IMR-90 (cell line): ENCODE results near the gene HPGDS. TPM values are rescaled to one million over a fixed set of nuclear protein-coding genes. Genes with fewer than 3 reads are reported as not detected.
A peak's percentile ranks its signal among the peaks of the same experiment; 100 is the strongest.

ENCODE experiments used
- ATAC-seq: fragments of 200-7000 bp; cut with Tn5 transposase; 2 replicates; pipeline ENCODE4 v1.9.1; 2020; ENCODE audit warnings: low read depth, mild to moderate bottlenecking, moderate library complexity
- BruUV-seq: library from RNA; stranded (reverse); fragments of 400-500 nt; replicated peaks from 2 replicates; lab custom pipeline; 2021; lab: Mats Ljungman, UMichigan
- CTCF ChIA-PET: fragments of 300-600 bp; formaldehyde crosslinking; extraction: SDS; loops from one replicate; lab custom pipeline; 2021; ENCODE audit warnings: antibody characterized with exemption; lab: Yijun Ruan, JAX
- POLR2A ChIA-PET: fragments of 300-600 bp; sonication (Branson Sonifier 250); formaldehyde crosslinking; loops from one replicate; lab custom pipeline; 2022; ENCODE audit warnings: antibody characterized with exemption; ENCODE audit not compliant: unreplicated experiment; lab: Charles Lee
- DNase-seq: peaks from one replicate; pipeline ENCODE4 v3.0.0; 2013
- H2AFZ ChIP-seq: replicated peaks from 2 replicates; pipeline ENCODE3; 2013; ENCODE audit warnings: low read length, mild to moderate bottlenecking; ENCODE audit not compliant: poor library complexity
- H2AK5ac ChIP-seq: 2 replicates; pipeline ENCODE4 v1.6.1; 2013; ENCODE audit warnings: low read depth, low read length, inconsistent platforms
- H2AK9ac ChIP-seq: replicated peaks from 2 replicates; pipeline ENCODE3; 2013; ENCODE audit warnings: mild to moderate bottlenecking, low read depth, low read length, moderate library complexity; ENCODE audit not compliant: poor library complexity
- H2BK120ac ChIP-seq: 2 replicates; pipeline ENCODE4 v1.6.1; 2013; ENCODE audit warnings: low read depth, low read length, inconsistent platforms
- H2BK15ac ChIP-seq: 3 replicates; pipeline ENCODE4 v1.6.1; 2013; ENCODE audit warnings: low read depth, low read length, inconsistent platforms
- H2BK20ac ChIP-seq: 2 replicates; pipeline ENCODE4 v1.6.1; 2013; ENCODE audit warnings: low read depth, mild to moderate bottlenecking, inconsistent platforms, low read length, moderate library complexity
- H2BK5ac ChIP-seq: 2 replicates; pipeline ENCODE4 v1.6.1; 2013; ENCODE audit warnings: mild to moderate bottlenecking, low read depth, low read length, inconsistent platforms; ENCODE audit not compliant: poor library complexity, severe bottlenecking
- H3K14ac ChIP-seq: replicated peaks from 2 replicates; pipeline ENCODE4 v1.6.1; 2013; ENCODE audit warnings: low read depth, low read length, inconsistent platforms
- H3K18ac ChIP-seq: 2 replicates; pipeline ENCODE4 v1.6.1; 2013; ENCODE audit warnings: low read depth, low read length, control low read depth
- H3K23ac ChIP-seq: 2 replicates; pipeline ENCODE4 v1.6.1; 2013; ENCODE audit warnings: low read depth, low read length, inconsistent platforms
- H3K27ac ChIP-seq: 2 replicates; pipeline ENCODE4 v1.5.1; 2013; ENCODE audit warnings: mild to moderate bottlenecking, control low read depth, low read length; ENCODE audit not compliant: insufficient read depth
- H3K27me3 ChIP-seq: 2 replicates; pipeline ENCODE4 v1.6.1; 2013; ENCODE audit warnings: low read length; ENCODE audit not compliant: control insufficient read depth, insufficient read depth
- H3K36me3 ChIP-seq: 2 replicates; pipeline ENCODE4 v1.6.1; 2013; ENCODE audit warnings: low read length, mixed read lengths; ENCODE audit not compliant: control insufficient read depth, insufficient read depth
- H3K4ac ChIP-seq: 2 replicates; pipeline ENCODE4 v1.6.1; 2013; ENCODE audit warnings: low read depth, low read length, inconsistent platforms
- H3K4me1 ChIP-seq: 2 replicates; pipeline ENCODE4 v1.6.1; 2013; ENCODE audit warnings: low read length, mixed read lengths; ENCODE audit not compliant: control insufficient read depth, insufficient read depth
- H3K4me2 ChIP-seq: 2 replicates; pipeline ENCODE4 v1.6.1; 2013; ENCODE audit warnings: low read depth, mild to moderate bottlenecking, control low read depth, low read length, moderate library complexity
- H3K4me3 ChIP-seq: 2 replicates; pipeline ENCODE4 v1.5.1; 2013; ENCODE audit warnings: low read depth, mild to moderate bottlenecking, control low read depth, low read length, moderate library complexity; ENCODE audit not compliant: insufficient read depth
- H3K56ac ChIP-seq: 2 replicates; pipeline ENCODE4 v1.6.1; 2013; ENCODE audit warnings: low read length, inconsistent platforms; ENCODE audit not compliant: insufficient read depth; ENCODE audit errors: extremely low read depth
- H3K79me1 ChIP-seq, 2 experiments: 2 replicates each; pipeline ENCODE4 v1.6.1; 2013; ENCODE audit warnings: low read length in 2 of 2, inconsistent platforms in 1 of 2, low read depth in 1 of 2
- H3K9ac ChIP-seq: 2 replicates; pipeline ENCODE4 v1.6.1; 2013; ENCODE audit warnings: low read depth, low read length, control low read depth
- H3K9me1 ChIP-seq: 2 replicates; pipeline ENCODE4 v1.6.1; 2013; ENCODE audit warnings: low read length, inconsistent platforms; ENCODE audit not compliant: insufficient read depth
- H3K9me3 ChIP-seq: 2 replicates; pipeline ENCODE4 v1.6.1; 2013; ENCODE audit warnings: low read length; ENCODE audit not compliant: control insufficient read depth, insufficient read depth
- H4K20me1 ChIP-seq: 2 replicates; pipeline ENCODE4 v1.6.1; 2013; ENCODE audit warnings: low read length, inconsistent platforms; ENCODE audit not compliant: insufficient read depth
- H4K5ac ChIP-seq: 2 replicates; pipeline ENCODE4 v1.6.1; 2013; ENCODE audit warnings: mild to moderate bottlenecking, low read depth, low read length, control low read depth
- H4K8ac ChIP-seq, 2 experiments: 2 replicates each; pipeline ENCODE4 v1.6.1; 2013; ENCODE audit warnings: low read depth in 2 of 2, low read length in 2 of 2, control low read depth in 1 of 2, inconsistent platforms in 1 of 2
- H4K91ac ChIP-seq: 2 replicates; pipeline ENCODE4 v1.6.1; 2013; ENCODE audit warnings: low read depth, low read length, inconsistent platforms; ENCODE audit not compliant: insufficient read depth
- BHLHE40 ChIP-seq: fragments of 150-350 bp; IDR thresholded peaks from 2 replicates; pipeline ENCODE4 v1.6.1; 2016; ENCODE audit warnings: mild to moderate bottlenecking, low read depth, low read length
- CEBPB ChIP-seq: IDR thresholded peaks from 2 replicates; pipeline ENCODE4 v1.6.1; 2012; ENCODE audit warnings: low read depth, low read length, improper control_type of control experiment
- NFE2L2 ChIP-seq: fragments of 150-350 bp; IDR thresholded peaks from 2 replicates; pipeline ENCODE4 v1.6.1; 2016; ENCODE audit warnings: low read depth, mild to moderate bottlenecking, low read length
- SMC3 ChIP-seq: fragments of 150-350 bp; IDR thresholded peaks from 2 replicates; pipeline ENCODE4 v1.6.1; 2016; ENCODE audit warnings: low read depth, mild to moderate bottlenecking, antibody characterized with exemption, low read length, moderate library complexity
- USF2 ChIP-seq: fragments of 150-350 bp; IDR thresholded peaks from 2 replicates; pipeline ENCODE4 v1.6.1; 2017; ENCODE audit warnings: mild to moderate bottlenecking, antibody characterized with exemption, low read length, low read depth
- WGBS, 2 experiments: methylation state at CpG; one replicate each; pipeline versions ENCODE4 v1.1.5 to v1.1.7; 2013; ENCODE audit warnings: missing lambda C conversion rate in 2 of 2; ENCODE audit not compliant: insufficient read length in 1 of 2; ENCODE audit errors: extremely low coverage in 2 of 2; 5-methylcytosine and 5-hydroxymethylcytosine counted together
- dilution Hi-C: fragments of 300-500 bp; cut with HindIII; formaldehyde crosslinking; loops from one replicate; pipeline ENCODE4 v1.14.3; 2018; ENCODE audit warnings: low sequenced_read_pairs; ENCODE audit not compliant: unreplicated experiment
- in situ Hi-C: fragments of 300-500 bp; cut with MboI; formaldehyde crosslinking; loops from 3 replicates; pipeline ENCODE4 v1.14.3; 2019; ENCODE audit warnings: low sequenced_read_pairs, inconsistent platforms, mixed read lengths
- intact Hi-C: fragments of 100-400 bp; cut with micrococcal nuclease; formaldehyde crosslinking; loops from 2 replicates; pipeline ENCODE4 v1.10.0; 2022
- polyA plus RNA-seq, 3 experiments: library from polyadenylated mRNA; depleted of rRNA; stranded (reverse); fragments of >200 nt; gene quantifications; 2 replicates each; pipeline ENCODE4 v1.2.3, GENCODE V29; 2012; ENCODE audit warnings: low replicate concordance in 1 of 3
- total RNA-seq: library from RNA; depleted of rRNA; stranded (reverse); fragments of >200 nt; gene quantifications from 2 replicates; pipeline ENCODE4 v1.2.3, GENCODE V29; 2012
- TF ChIP-seq, protein P1 (sequence below): conservative IDR thresholded peaks from 2 replicates; pipeline ENCODE4 v1.5.1; 2012; ENCODE audit warnings: mild to moderate bottlenecking, low read depth, low read length, improper control_type of control experiment
- TF ChIP-seq, protein P2 (sequence below): fragments of 150-350 bp; IDR thresholded peaks from 2 replicates; pipeline ENCODE4 v1.6.1; 2016; ENCODE audit warnings: low read depth, mild to moderate bottlenecking, low read length, moderate library complexity, borderline replicate concordance

Gene HPGDS
- total and polyA plus RNA-seq, 2 of the 4 experiments (the other 2 are of a cell fraction) = not detected

- H3K4me1 ChIP-seq = 0 out of 2 replicates have a peak, but pooled peaks cover 2% of the 10 kb centered on the region
- H4K20me1 ChIP-seq = no peaks in the 10 kb centered on the region
- H3K56ac ChIP-seq = no peak overlapping the region
- H3K23ac ChIP-seq = no peak overlapping the region
- no peak overlapping the region for H4K8ac ChIP-seq
- BruUV-seq = no TSS peak
- no peak overlapping the region for H3K18ac ChIP-seq
- H2BK120ac ChIP-seq = no peak overlapping the region
- no peak overlapping the region for H3K14ac ChIP-seq
- peaks cover 2 to 3% of the 10 kb centered on the region in 2 experiments; a peak in 1 of 4 replicates for H3K79me1 ChIP-seq
- TF ChIP-seq, protein P1, sequence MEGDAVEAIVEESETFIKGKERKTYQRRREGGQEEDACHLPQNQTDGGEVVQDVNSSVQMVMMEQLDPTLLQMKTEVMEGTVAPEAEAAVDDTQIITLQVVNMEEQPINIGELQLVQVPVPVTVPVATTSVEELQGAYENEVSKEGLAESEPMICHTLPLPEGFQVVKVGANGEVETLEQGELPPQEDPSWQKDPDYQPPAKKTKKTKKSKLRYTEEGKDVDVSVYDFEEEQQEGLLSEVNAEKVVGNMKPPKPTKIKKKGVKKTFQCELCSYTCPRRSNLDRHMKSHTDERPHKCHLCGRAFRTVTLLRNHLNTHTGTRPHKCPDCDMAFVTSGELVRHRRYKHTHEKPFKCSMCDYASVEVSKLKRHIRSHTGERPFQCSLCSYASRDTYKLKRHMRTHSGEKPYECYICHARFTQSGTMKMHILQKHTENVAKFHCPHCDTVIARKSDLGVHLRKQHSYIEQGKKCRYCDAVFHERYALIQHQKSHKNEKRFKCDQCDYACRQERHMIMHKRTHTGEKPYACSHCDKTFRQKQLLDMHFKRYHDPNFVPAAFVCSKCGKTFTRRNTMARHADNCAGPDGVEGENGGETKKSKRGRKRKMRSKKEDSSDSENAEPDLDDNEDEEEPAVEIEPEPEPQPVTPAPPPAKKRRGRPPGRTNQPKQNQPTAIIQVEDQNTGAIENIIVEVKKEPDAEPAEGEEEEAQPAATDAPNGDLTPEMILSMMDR = no peak
- TF ChIP-seq SMC3 (no peak), NFE2L2 (peak; percentile 52; the same call in 1 of the 2 replicates), BHLHE40 (no peak), CEBPB (no peak), USF2 (no peak)
- TF ChIP-seq, protein P2, sequence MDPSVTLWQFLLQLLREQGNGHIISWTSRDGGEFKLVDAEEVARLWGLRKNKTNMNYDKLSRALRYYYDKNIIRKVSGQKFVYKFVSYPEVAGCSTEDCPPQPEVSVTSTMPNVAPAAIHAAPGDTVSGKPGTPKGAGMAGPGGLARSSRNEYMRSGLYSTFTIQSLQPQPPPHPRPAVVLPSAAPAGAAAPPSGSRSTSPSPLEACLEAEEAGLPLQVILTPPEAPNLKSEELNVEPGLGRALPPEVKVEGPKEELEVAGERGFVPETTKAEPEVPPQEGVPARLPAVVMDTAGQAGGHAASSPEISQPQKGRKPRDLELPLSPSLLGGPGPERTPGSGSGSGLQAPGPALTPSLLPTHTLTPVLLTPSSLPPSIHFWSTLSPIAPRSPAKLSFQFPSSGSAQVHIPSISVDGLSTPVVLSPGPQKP = no peak
- DNase-seq (no peak), ATAC-seq (no peak)
- no peaks in the 10 kb centered on the region; the same call in 1 of the 2 replicates for H3K9me1 ChIP-seq
- H3K4me3 ChIP-seq = no peak overlapping the region
- no peak overlapping the region for H2BK15ac ChIP-seq
- no peak overlapping the region for H3K4ac ChIP-seq
- no peak overlapping the region for H4K5ac ChIP-seq
- ChIA-PET CTCF (interaction anchor here (0.7 kb wide), 1 partner anchor 8 kb away, joined by 3 read pairs; no protein-coding TSS in a partner anchor), POLR2A (no interaction called here)
- no peak overlapping the region for H2BK20ac ChIP-seq
- WGBS, 2 experiments = no CpG with 5 or more reads among the region's 2 CpGs
- H3K36me3 ChIP-seq = peaks cover 21% of the 10 kb centered on the region
- dilution Hi-C loops (no loop called here), intact Hi-C loops (no loop called here), in situ Hi-C loops (no loop called here)
- no peak overlapping the region for H2BK5ac ChIP-seq
- no peaks in the 10 kb centered on the region for H3K9me3 ChIP-seq
- no peak overlapping the region for H3K4me2 ChIP-seq
- no peak overlapping the region for H3K9ac ChIP-seq
- no peak overlapping the region for H2AK9ac ChIP-seq
- no peak overlapping the region for H2AK5ac ChIP-seq
- H4K91ac ChIP-seq = no peak overlapping the region
- no peak overlapping the region for H2AFZ ChIP-seq
- no peaks in the 10 kb centered on the region for H3K27me3 ChIP-seq
- no peak overlapping the region for H3K27ac ChIP-seq
These were observed 63.9 kb downstream of the HPGDS start for GRCh38 chr4:94278781-94279180.
